ENCODE measurements around the gene ZP3.

- TF ChIP-seq POLR2AphosphoS5 (IDR thresholded peaks at IDR 0.05) (no peak), POLR2A (IDR thresholded peaks at IDR 0.05) (no peak), CTCF (IDR thresholded peaks at IDR 0.05) (no peak)
These were observed 4.4 kb downstream of the ZP3 start for GRCh38 chr7:76428868-76429805.
